GM12865 (cell line): ENCODE data around the gene COL9A1.

Experiments
- DNase-seq: peaks from one replicate; pipeline ENCODE4 v3.0.0; 2010; ENCODE audit warnings: low read depth
- H3K4me3 ChIP-seq: 2 replicates; pipeline ENCODE4 v1.5.1; 2011; ENCODE audit warnings: mild to moderate bottlenecking, low read depth, low read length, control low read depth
- CTCF ChIP-seq: IDR thresholded peaks from 2 replicates; pipeline ENCODE4 v1.5.1; 2011; ENCODE audit warnings: low read length, control low read depth, low read depth, inconsistent platforms; ENCODE audit not compliant: insufficient read depth; ENCODE audit errors: missing control alignments

The COL9A1 gene

GRCh38 chr6:70241031-70241430 is 61.9 kb downstream of the COL9A1 start:
- no peak for TF ChIP-seq CTCF
- no peak for DNase-seq

GRCh38 chr6:70236343-70236742 is 66.5 kb downstream of the COL9A1 start:
- no peak for DNase-seq
- H3K4me3 ChIP-seq = no peak overlapping the region
- no peak for TF ChIP-seq CTCF

More at GRCh38 chr6:70241031-70241430, 61.9 kb downstream of the COL9A1 start:
- no peak overlapping the region for H3K4me3 ChIP-seq

- no peak for TF ChIP-seq CTCF
- H3K4me3 ChIP-seq = no peak overlapping the region
- DNase-seq = no peak
These were observed 68.2 kb downstream of the COL9A1 start for GRCh38 chr6:70234561-70235236.

- H3K4me3 ChIP-seq = no peak overlapping the region
- no peak for TF ChIP-seq CTCF
- DNase-seq = no peak
These were observed 71.6 kb downstream of the COL9A1 start for GRCh38 chr6:70231311-70231710.

- H3K4me3 ChIP-seq = no peak overlapping the region
- no peak for TF ChIP-seq CTCF
- DNase-seq = no peak
These were observed 77.8 kb downstream of the COL9A1 start for GRCh38 chr6:70225055-70225454.

- no peak overlapping the region for H3K4me3 ChIP-seq
- TF ChIP-seq CTCF = no peak
- DNase-seq = no peak
These were observed 80.5 kb downstream of the COL9A1 start for GRCh38 chr6:70222439-70222749.
